SU-DHL-6 (cell line): ENCODE results near the gene CCNL2.

Experiments
- H2AFZ ChIP-seq: fragments of 200-600 bp; sonication (generic); 2 replicates; pipeline ENCODE4 v1.6.1; 2014; ENCODE audit warnings: low read depth, mild to moderate bottlenecking, moderate library complexity, mixed read lengths, antibody characterized with exemption, low read length; ENCODE audit not compliant: severe bottlenecking
- H3F3A ChIP-seq: fragments of 200-600 bp; shearing (Covaris generic); 2 replicates; pipeline ENCODE4 v1.6.0; 2016; ENCODE audit warnings: antibody characterized with exemption, mild to moderate bottlenecking; ENCODE audit not compliant: insufficient read depth
- H3K27ac ChIP-seq: fragments of 200-600 bp; sonication (generic); 2 replicates; pipeline ENCODE4 v1.5.1; 2016; ENCODE audit warnings: low read depth, mild to moderate bottlenecking, low read length, moderate library complexity, mixed read lengths
- H3K27me3 ChIP-seq: fragments of 200-600 bp; sonication (generic), shearing (Covaris generic); 2 replicates; pipeline ENCODE4 v1.6.0; 2014; ENCODE audit warnings: mild to moderate bottlenecking, low read length
- H3K36me3 ChIP-seq: fragments of 200-600 bp; sonication (generic); 2 replicates; pipeline ENCODE4 v1.6.1; 2014; ENCODE audit warnings: mild to moderate bottlenecking, low read length, mixed read lengths
- H3K4me2 ChIP-seq: fragments of 300-600, 200-600 bp; shearing (Covaris generic), sonication (generic); 2 replicates; pipeline ENCODE4 v1.6.0; 2014; ENCODE audit warnings: low read length, low read depth, mild to moderate bottlenecking; ENCODE audit not compliant: poor library complexity, severe bottlenecking
- H3K4me3 ChIP-seq: fragments of 200-600 bp; sonication (generic); 2 replicates; pipeline ENCODE4 v1.5.1; 2014; ENCODE audit warnings: antibody characterized with exemption, low read length, mild to moderate bottlenecking, mixed read lengths; ENCODE audit not compliant: insufficient read depth, poor library complexity, severe bottlenecking
- H3K79me2 ChIP-seq: fragments of 200-600 bp; sonication (generic); 2 replicates; pipeline ENCODE4 v1.6.1; 2014; ENCODE audit warnings: mild to moderate bottlenecking, low read length, moderate library complexity; ENCODE audit not compliant: insufficient read depth
- H3K9ac ChIP-seq: fragments of 200-600 bp; sonication (generic); 2 replicates; pipeline ENCODE4 v1.7.0; 2014; ENCODE audit warnings: mild to moderate bottlenecking, low read length
- H3K9me2 ChIP-seq: fragments of 200-600 bp; sonication (generic); replicated peaks from 2 replicates; pipeline ENCODE4 v1.6.1; 2014; ENCODE audit warnings: low read length; ENCODE audit not compliant: insufficient read depth
- H3K9me3 ChIP-seq: fragments of 200-600 bp; sonication (generic); 2 replicates; pipeline ENCODE4 v1.6.1; 2014; ENCODE audit warnings: low read length, mixed read lengths; ENCODE audit not compliant: insufficient read depth
- H4K20me1 ChIP-seq: fragments of 200-600 bp; sonication (generic); 2 replicates; pipeline ENCODE4 v1.6.1; 2014; ENCODE audit warnings: low read depth, mild to moderate bottlenecking, antibody characterized with exemption, low read length, moderate library complexity, mixed read lengths
- EZH2phosphoT487 ChIP-seq: fragments of 200-600 bp; sonication (generic), shearing (Covaris generic); conservative IDR thresholded peaks from 2 replicates; pipeline ENCODE4 v1.6.1; 2018; ENCODE audit warnings: mild to moderate bottlenecking, antibody characterized with exemption, low read length, moderate library complexity, mixed read lengths
- TF ChIP-seq, protein P1 (sequence below): fragments of 200-600 bp; sonication (generic); IDR thresholded peaks from one replicate; pipeline ENCODE4 v1.5.1; 2017; ENCODE audit warnings: antibody characterized with exemption, mild to moderate bottlenecking, low read length, moderate library complexity; ENCODE audit not compliant: insufficient read depth, poor library complexity, severe bottlenecking

The CCNL2 gene

DNA sequence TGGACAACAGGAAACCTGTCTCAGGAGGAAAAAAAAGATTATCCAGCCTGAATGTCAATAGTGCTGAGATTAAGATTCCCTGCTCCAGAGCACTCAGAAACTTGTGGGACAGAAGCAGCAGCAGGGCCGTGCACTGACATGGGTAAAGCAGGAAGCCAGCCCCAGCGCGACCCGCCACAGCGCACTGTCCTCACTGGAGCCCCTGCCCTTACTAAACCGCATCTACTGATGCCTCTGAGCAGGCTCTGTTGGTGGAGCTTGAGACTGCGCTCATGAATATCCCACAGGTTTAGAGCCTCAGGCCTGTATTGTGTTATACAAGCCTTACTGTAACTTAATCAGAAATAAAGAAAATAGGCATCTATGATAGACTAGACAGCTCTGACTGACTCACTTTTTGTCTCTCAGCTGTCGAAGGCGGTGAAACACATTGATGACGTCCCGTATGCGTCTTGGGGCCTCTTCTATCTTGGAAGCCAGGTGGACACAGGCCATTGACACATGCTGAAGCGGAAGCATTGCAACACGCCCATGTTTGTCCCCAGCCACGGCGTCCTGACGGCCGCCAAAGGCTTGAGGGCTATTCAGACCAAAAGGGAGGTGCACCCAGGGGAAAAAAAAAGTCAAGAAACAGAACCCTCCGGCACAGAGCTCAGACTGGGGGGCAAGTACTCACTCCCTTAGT, 1.2 kb downstream of the CCNL2 start:
- Histone ChIP-seq H3K9me3 (no peaks in the 10 kb centered on the region), H3K79me2 (peaks cover 52% of the 10 kb centered on the region), H3K4me2 (peak overlapping the region; percentile 75), H3F3A (peaks cover 12% of the 10 kb centered on the region; the same call in 1 of the 2 replicates), H4K20me1 (no peaks in the 10 kb centered on the region; the same call in 1 of the 2 replicates), H3K4me3 (peak overlapping the region; percentile 69), H3K36me3 (peaks cover 16% of the 10 kb centered on the region), H3K9ac (peak overlapping the region; percentile 96), H3K9me2 (no peaks in the 10 kb centered on the region), H3K27ac (no peak overlapping the region), H2AFZ (no peak overlapping the region), H3K27me3 (no peaks in the 10 kb centered on the region)
- TF ChIP-seq, protein P1, sequence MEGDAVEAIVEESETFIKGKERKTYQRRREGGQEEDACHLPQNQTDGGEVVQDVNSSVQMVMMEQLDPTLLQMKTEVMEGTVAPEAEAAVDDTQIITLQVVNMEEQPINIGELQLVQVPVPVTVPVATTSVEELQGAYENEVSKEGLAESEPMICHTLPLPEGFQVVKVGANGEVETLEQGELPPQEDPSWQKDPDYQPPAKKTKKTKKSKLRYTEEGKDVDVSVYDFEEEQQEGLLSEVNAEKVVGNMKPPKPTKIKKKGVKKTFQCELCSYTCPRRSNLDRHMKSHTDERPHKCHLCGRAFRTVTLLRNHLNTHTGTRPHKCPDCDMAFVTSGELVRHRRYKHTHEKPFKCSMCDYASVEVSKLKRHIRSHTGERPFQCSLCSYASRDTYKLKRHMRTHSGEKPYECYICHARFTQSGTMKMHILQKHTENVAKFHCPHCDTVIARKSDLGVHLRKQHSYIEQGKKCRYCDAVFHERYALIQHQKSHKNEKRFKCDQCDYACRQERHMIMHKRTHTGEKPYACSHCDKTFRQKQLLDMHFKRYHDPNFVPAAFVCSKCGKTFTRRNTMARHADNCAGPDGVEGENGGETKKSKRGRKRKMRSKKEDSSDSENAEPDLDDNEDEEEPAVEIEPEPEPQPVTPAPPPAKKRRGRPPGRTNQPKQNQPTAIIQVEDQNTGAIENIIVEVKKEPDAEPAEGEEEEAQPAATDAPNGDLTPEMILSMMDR, result no peak
- TF ChIP-seq EZH2phosphoT487, result no peak

DNA sequence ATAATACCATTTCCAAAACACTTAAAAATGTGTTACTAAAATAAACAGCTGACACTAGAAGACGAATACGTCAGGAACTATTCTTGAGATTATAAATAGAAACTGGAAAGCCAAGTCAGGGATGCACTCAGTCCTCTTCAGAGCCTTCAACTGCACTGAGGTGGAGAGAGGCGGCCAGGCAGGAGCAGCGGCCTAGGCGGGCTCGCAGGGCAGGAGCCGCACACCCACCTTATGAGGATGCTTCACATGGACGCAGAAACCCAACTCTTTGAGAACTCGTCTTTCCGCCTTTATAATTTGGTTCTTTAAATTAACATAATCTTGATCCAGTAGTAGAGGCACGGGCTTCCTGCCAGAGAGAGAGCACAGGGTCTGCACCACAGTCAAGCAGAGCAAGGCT, 4.0 kb downstream of the CCNL2 start:
- H3K27me3 ChIP-seq, result no peaks in the 10 kb centered on the region
- H3K27ac ChIP-seq, result no peak overlapping the region
- no peak overlapping the region for H3K9ac ChIP-seq
- TF ChIP-seq, protein P1, result no peak
- TF ChIP-seq EZH2phosphoT487, result no peak
- no peaks in the 10 kb centered on the region for H3F3A ChIP-seq
- no peaks in the 10 kb centered on the region; the same call in 1 of the 2 replicates for H4K20me1 ChIP-seq
- no peaks in the 10 kb centered on the region for H3K9me2 ChIP-seq
- H3K4me2 ChIP-seq, result no peak overlapping the region
- no peak overlapping the region for H2AFZ ChIP-seq
- H3K4me3 ChIP-seq, result no peak overlapping the region
- H3K9me3 ChIP-seq, result no peaks in the 10 kb centered on the region
- H3K79me2 ChIP-seq, result peaks cover 49% of the 10 kb centered on the region
- peaks cover 37% of the 10 kb centered on the region for H3K36me3 ChIP-seq

DNA sequence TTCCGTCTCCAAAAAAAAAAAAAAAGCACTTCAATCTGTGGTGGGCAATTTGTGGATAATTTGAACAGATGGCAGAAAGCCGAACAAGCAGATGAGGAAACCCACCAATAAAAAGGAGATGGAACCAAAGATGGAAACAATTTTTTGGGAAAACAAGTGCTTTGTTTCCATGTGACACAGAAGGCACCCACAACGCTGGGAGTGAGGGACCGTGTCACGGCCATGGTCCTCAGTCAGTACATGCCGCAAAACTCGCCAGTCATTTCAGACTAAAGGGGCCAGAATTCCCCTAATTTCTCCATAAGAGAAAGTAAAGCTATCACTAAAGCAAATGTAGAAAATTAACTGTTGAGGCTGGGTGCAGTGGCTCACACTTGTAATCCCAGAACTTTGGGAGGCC, 5.0 kb downstream of the CCNL2 start:
- H3K36me3 ChIP-seq, result peaks cover 39% of the 10 kb centered on the region
- H3K9me2 ChIP-seq, result no peaks in the 10 kb centered on the region
- no peak overlapping the region for H3K27ac ChIP-seq
- TF ChIP-seq, protein P1, result no peak
- TF ChIP-seq EZH2phosphoT487, result no peak
- no peak overlapping the region for H2AFZ ChIP-seq
- H3F3A ChIP-seq, result no peaks in the 10 kb centered on the region
- H4K20me1 ChIP-seq, result no peaks in the 10 kb centered on the region; the same call in 1 of the 2 replicates
- H3K9me3 ChIP-seq, result no peaks in the 10 kb centered on the region
- no peak overlapping the region for H3K9ac ChIP-seq
- no peak overlapping the region for H3K4me2 ChIP-seq
- no peak overlapping the region for H3K4me3 ChIP-seq
- peaks cover 42% of the 10 kb centered on the region for H3K79me2 ChIP-seq
- no peaks in the 10 kb centered on the region for H3K27me3 ChIP-seq
